HG02938 (cell line): ENCODE results near the gene CXCL14.
"Not testable (repeated sequence)": the region's sequence is repeated elsewhere in the genome, so short reads cannot be mapped to it uniquely, and the experiment has no call there.

Experiments
- ATAC-seq: cut with Tn5 transposase; IDR thresholded peaks from one replicate; pipeline ENCODE4 v1.9.1; 2021; ENCODE audit warnings: mild to moderate bottlenecking, moderate library complexity; ENCODE audit not compliant: unreplicated experiment

CXCL14 gene

DNA sequence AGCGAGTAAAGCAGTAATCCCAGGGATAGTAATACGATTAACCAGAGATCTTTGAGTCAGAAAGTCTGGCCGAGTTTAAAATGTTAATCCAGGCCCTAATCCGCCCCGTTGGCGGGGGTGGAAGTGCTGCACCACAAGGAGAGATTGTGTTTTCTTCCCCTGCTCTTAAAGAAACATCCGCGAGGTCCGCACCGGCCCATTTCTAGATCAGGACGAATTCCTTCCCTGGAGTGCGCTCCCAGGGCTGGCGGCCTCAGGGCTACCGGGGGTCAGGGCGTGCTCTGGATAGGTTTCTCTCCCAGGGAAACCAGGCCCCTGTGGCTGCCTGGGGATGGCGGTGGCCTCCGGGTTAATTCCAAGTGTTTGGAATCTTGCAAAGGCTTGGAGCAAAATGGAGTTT is 33.7 kb downstream of the CXCL14 start:
- no peak for ATAC-seq

DNA sequence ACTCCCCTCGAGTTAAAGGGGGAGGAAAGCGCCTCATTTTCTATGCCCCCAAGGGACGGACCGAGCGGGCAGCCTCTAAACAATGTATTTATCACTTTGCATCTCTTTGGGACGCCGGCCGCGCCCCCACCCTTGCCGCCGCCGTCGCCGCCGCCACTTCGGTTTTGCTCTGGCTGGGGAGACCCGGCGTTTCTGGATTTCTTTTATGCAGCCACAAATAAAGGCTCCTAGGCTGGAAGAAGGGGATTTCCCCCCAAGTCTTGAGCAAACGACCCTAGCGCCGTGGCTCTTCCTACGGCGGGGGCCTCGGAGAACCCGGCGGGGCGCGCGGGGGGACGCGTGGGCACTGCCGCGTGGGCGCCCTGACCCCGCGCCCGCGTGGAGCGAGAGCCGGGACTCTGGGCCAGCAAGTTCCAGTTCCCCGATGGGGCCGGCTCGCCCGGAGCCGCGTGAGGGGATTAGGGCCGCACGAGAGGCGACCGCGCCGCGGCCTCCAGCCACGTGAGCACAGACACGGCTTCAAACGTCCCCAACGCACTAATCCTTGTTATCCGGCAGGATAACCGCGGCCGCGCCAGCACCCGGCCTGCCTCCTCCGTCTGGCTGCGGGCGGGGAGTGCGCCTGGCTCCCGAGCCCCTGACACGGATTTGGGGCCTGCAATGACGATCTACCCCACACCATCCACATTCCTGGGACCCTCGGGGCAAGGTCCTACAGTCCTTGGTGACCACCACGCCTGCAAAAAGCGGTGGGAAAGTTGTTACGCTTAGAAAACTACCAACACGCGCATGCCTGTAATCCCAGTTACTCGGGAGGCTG is 35.1 kb downstream of the CXCL14 start:
- no peak for ATAC-seq

DNA sequence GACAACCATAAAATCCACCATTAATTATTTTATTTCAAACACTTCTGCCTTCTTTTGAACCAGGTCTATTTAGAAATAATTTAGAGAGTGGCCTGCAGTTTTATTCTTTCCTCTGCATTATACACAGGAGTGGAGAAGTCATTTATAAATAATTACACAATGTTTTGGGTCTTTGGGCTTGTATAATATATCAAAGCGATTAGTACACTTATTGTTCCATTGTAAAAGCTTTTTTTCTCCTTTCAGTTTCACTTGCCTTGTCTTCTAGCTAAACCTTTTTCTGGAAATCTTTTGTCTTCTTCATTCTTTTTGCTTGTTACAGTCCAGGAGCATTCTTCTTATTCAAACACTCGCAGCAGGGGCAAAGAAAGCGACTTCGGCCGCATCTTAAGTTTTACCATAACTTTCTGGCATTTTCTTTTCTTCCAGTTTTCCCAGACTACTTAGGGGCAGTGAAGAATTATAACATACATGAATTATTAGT is 35.7 kb downstream of the CXCL14 start:
- ATAC-seq, result no peak

DNA sequence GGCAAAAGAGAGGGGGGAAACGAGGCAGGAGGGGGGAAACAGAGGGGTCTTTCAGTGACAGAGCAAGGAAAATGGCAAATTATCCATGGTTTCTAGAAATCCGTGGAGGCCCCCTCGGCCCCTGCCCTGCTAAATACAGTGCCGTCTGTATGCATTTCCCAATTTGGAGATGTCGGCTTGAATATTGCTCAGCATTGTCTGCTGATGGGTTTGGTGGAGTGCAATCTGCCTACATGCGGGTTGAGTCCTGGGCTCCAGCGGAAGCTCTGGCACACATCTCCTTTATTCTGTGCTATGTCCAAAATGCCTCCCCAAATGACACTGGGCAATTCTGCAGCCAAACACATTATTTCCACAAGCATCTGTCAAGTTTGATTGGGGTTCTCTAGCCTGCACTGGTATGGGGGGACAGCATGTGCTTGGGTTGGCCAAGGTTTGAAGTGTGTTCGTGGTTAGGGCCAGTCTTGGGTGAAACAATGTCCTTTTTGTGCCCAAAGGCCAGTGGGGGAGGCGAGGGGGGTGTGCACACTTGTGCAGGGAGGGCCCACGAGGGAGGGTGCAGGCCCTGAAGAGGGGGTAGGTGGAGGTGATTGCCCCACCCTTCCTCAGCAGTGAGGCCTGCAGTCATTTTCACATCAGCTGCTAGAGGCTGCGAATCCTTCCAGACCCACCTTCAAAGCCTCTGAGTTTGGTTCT is 36.8 kb downstream of the CXCL14 start:
- ATAC-seq, result no peak

DNA sequence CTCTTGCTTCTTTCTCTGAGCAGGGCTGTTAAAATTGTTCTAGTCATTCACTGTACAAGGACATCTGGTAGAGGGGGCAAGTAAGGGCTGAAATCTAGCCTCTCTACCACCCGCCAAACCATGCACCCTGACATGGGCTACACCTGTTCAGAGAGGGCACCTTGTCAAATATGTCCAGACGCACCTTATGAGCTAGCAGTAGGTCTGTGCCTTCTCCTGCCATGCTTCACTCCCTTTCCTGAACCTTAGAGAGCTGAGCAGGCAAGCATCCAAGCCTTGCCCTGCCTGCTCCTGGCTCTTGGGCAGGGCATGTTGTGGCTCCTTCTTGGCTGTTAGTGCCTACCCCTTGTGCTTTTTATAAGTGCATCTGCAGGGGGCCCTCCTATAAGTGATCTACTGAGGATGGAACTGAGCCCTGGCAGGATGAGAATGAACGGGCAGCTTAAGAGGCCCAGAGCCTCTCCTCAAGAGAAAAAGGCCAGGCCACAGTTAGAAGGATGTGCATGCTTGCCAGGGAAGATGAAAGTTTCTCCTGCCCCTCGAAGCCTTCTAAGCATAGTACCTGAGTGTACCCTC is 39.3 kb downstream of the CXCL14 start:
- ATAC-seq, result no peak

DNA sequence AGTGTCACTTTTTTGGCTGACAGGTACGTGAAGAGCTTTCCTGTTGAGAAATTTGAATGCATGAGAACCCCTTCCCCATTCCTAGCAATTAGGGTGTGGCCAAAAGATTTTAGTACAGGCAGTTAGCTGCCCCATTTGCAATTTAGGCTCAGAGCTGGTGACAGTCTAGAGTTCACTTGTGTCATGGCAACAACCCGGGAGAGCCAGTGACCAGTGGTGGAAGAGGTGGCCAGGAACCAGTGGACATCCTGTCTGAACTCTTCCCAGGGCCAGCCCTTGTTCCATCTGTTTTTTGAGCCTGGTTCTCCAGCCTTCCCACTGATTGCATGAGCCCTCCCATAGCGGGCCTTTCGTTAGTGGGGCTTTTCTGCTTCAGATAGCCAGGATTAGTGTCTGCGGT is 40.5 kb downstream of the CXCL14 start:
- ATAC-seq, result no peak

DNA sequence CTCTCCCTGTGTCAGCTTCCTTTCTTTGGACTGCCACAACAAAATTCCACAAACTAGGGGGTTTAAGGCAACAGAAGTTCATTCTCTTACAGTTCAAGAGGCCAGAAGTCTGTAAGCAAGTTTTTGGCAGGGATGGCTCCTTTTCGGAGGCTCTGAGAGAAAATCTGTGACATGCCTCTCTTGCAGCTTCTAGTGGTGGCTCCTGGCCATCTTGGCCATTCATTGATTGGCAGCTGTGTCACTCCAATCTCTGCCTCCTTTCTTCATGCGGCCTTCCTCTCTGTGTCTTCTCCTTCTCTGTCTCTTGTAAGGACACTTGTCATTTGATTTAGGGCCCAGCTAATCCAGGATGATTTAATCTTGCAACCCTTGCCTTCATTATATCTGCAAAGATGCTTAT is 41.0 kb downstream of the CXCL14 start:
- no peak for ATAC-seq

DNA sequence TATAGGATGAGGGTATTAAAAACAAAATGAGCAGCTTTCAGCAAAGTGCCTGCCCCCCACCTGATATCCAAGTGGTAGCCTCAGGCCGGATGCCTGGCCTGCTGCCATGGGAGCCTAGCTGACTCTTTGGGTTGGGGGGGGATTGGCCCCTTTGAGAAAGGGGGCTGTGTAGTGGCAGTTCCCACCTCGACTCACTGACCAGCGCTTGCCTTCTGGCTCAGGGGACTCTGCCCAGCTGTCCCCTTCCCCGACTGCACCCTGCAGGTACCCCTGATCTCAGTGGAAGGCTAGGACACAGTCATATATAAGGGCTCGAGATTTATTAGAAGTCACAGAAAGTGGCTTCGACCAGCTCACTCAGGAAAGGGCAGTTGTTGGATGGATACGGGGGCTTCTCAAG is 41.5 kb downstream of the CXCL14 start:
- ATAC-seq, result no peak

DNA sequence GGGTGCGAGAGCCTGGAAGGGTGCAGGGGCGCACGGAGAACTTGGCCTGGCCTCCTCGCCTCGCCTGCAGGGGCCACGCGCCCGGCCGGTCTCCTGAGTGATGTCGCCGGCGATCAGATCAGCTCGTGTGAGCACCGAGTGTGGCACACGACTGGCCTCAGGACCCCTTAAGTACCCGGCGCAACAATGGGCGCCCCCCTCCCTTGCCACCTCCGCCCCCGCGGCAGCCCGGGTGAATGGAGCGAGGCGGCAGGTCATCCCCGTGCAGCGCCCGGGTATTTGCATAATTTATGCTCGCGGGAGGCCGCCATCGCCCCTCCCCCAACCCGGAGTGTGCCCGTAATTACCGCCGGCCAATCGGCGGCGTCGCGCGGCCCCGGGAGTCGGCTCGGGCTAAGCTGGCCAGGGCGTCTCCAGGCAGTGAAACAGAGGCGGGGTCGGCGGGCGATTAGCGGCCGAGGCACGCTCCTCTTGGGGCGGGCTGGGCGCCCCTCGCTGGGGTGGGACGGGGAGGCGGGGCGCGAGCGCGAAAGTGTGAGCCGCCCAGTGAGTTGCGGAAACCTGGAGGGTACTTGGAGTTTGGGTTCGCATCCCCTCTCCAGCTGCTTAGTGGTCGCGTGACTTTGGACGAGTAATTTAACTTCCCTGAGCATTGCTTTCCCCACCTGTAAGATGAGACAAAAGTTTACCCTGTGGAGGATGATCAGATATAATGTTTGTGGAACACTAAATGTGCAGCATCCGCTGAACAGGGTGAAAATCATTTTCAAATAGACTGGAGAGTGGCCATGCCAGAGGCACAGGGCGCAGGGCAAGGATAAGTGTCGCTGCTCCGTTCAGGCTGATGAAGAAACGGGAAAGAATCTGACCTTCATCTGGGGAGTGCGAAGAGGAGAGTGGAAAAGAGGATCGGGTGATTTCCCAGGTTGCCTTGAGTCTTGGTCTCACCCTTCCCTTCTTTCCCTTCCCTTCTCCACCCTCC is 42.7 kb downstream of the CXCL14 start, which contains the start of gene NEUROG1:
Gene NEUROG1, minus strand, starts transcription at position 145 of the 982 bp plus-strand sequence. CDS start 274 bp downstream, outside the sequence.
- ATAC-seq, result no peak

DNA sequence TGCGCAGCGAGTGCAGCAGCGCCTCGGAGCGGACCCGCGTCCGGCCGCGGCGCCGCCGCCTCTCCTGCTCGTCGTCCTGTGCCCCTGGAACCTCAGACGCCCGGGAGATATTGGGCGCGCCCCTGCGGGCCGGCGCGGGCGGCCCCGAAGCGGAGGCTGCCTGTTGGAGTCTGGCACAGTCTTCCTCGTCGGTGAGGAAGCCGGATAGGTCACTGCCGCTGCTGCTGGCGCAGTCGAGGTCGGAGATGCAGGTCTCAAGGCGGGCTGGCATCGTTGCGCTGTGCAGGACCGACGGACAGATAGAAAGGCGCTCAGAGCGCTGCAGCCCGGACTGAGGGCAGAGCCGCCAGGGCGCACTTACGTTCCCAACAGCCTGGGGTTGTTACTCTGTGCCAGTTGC is 43.4 kb downstream of the CXCL14 start:
- ATAC-seq, result no peak

DNA sequence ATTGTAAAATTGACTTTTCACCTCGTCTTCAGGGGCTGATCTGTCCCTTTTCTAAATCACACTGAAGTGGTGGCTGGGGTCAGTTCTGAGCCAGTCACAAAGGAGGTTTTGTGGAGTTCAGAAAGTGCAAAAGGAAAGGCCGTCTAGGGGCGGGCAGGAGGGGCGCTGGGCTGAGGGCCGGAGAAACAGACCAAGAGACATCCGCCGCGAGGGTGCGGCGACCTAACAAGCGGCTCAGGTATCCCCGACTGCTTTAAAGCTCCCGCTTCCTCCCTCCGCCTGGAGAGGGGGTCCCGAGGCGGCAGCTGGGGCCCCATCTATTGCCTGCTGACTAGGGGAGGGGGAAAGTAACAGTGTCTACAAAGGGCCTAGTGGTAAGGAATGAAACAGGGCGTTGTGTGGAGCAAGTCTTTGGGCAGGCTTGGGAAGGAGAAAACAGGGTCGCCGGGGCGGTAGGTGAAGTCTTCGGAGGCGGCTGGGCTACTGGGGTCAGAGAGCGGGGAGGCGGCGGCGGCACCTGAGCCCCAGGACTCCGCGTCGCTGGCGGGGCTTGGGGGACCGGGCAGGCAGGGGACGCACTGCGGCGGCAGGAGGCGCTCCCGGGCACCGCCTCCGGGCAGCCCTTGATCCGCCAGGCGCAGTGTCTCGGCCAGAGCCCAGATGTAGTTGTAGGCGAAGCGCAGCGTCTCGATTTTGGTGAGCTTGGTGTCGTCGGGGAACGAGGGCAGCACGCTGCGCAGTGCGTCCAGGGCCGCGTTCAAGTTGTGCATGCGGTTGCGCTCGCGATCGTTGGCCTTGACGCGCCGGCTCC is 44.0 kb downstream of the CXCL14 start:
- ATAC-seq, result no peak

DNA sequence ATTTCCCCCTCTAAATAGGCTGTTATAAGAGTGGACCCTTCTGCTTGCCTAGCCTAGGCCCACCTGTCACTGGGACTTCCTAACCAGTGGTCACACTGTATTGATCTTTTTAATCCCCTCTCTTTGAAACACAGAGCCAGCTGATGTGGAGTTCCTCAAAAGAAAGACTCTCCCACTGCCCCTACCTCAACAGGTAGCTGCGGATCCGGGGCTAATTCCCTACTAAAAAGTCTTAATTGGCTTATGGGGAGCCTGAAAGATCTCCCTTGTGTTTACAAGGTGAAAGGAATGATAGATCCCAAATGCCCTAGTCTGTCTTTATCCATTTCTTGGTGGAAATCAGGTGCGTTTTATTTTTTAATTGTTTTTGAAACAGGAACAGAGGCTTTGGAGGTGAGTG is 45.0 kb downstream of the CXCL14 start:
- ATAC-seq, result no peak

DNA sequence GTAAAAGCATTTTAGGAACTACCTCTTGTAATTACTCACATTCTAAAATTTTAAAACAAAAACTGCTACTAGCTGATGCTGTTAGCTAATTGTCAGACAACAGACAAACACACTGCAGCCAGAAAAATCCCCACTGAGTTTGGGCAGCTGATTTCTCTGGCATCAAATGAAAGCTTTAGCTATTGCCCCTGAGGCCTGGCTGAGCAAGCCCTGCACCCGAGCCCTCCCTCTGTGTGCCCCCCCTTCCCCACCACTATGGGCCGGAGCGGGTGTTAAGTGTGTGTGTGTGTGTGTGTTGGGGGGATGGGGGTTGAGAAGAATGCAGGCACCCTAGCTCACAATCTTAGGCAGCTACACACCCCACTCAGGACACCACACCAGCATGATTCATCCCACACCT is 45.5 kb downstream of the CXCL14 start:
- no peak for ATAC-seq

DNA sequence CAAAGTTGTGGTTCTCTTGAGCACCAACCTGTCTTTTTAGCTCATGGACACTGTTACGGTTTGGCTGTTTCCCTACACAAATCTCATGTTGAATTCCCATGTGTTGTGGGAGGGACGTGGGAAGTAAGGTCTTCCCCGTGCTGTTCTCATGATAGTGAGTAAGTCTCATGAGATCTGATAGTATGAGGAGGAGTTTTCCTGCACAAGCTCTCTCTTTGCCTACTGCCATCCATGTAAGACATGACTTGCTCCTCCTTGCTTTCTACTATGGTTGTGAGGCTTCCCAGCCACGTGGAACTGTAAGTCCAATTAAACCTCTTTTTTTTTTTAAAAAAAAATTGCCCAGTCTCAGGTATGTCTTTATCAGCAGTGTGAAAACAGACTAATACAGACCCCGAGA is 49.2 kb downstream of the CXCL14 start:
- ATAC-seq, result not testable (repeated sequence)

DNA sequence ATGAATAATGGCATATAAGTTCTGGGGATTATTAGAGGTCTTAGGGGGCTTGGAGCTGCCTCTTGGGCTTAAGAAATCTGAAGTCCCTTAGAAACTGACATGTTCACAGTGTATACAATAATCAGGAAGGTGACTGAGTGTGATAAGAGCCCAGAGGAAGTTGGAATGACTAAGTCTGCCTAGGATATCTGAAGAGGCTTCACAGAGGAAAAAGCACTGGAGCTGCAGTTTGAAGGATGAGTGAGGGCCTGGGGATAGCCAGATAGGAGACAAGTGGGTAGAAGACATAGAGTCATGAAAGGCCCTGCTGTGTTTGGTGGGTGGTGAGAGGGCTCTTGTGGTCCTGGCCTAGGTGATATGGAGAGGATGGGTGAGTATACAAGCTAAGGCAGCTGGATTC is 51.9 kb downstream of the CXCL14 start:
- no peak for ATAC-seq

DNA sequence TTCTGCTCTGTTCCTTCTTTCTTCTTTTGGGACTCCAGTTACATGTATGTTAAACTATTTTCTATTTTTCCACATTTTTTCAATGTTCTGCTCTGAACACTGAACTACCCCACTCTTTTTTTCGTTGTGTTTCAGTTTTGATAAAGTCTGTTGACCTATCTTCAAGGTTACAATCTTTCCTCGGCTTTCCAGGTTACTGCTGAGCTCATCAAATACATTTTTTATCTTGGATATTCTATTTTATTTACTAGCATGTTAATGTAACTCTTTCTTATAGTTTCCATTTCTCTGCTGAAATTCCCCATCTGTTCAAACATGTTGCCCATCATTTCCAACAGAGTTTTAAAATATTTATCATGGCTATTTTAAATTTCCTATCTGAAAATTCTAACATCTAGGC is 56.8 kb downstream of the CXCL14 start:
- ATAC-seq, result no peak
